HepG2 (cell line): ENCODE results near the gene RAB1B. TPM values are rescaled to one million over a fixed set of nuclear protein-coding genes. Genes with fewer than 3 reads are reported as not detected.

Source experiments
- CERS6 ChIP-seq: sonication (generic); formaldehyde crosslinking; IDR thresholded peaks from 2 replicates; pipeline ENCODE4 v1.5.0; 2020; ENCODE audit warnings: missing genetic modification reagents
- EP300 ChIP-seq, 3 experiments: sonication (generic) in 1 of 3; formaldehyde crosslinking in 1 of 3; IDR thresholded peaks; 2 replicates each; pipeline versions ENCODE4 v1.5.1 to v1.6.1; 2011 to 2020; ENCODE audit warnings: low read depth in 2 of 3, low read length in 2 of 3, borderline replicate concordance in 1 of 3, improper control_type of control experiment in 1 of 3, mild to moderate bottlenecking in 1 of 3, missing genetic modification reagents in 1 of 3, moderate library complexity in 1 of 3
- FOSL2 ChIP-seq: sonication (generic); formaldehyde crosslinking; IDR thresholded peaks from 2 replicates; pipeline ENCODE4 v1.4.0; 2020; ENCODE audit warnings: missing genetic modification reagents
- FOXA3 ChIP-seq: IDR thresholded peaks from 2 replicates; pipeline ENCODE4 v1.6.1; 2016; ENCODE audit warnings: missing genetic modification reagents, missing compliant biosample characterization
- FOXM1 ChIP-seq: sonication (generic); formaldehyde crosslinking; IDR thresholded peaks from 2 replicates; pipeline ENCODE4 v1.5.0; 2020; ENCODE audit warnings: missing genetic modification reagents
- GABPB1 ChIP-seq: IDR thresholded peaks from 2 replicates; pipeline ENCODE4 v1.6.1; 2016; ENCODE audit warnings: mild to moderate bottlenecking, missing genetic modification reagents, moderate library complexity, missing compliant biosample characterization
- HOXA7 ChIP-seq: sonication (generic); formaldehyde crosslinking; IDR thresholded peaks from 2 replicates; pipeline ENCODE4 v1.8.1; 2022; ENCODE audit warnings: mild to moderate bottlenecking, missing genetic modification reagents, moderate library complexity
- NFAT5 ChIP-seq: sonication (generic); formaldehyde crosslinking; IDR thresholded peaks from 2 replicates; pipeline ENCODE4 v1.4.0; 2020; ENCODE audit warnings: missing genetic modification reagents
- NKX3-1 ChIP-seq: sonication (generic); formaldehyde crosslinking; IDR thresholded peaks from 2 replicates; pipeline ENCODE4 v1.5.0; 2020; ENCODE audit warnings: missing genetic modification reagents
- PHF20 ChIP-seq: sonication (generic); formaldehyde crosslinking; IDR thresholded peaks from 2 replicates; pipeline ENCODE4 v1.5.0; 2020; ENCODE audit warnings: mild to moderate bottlenecking, missing genetic modification reagents
- RFX1 ChIP-seq: fragments of 450-650 bp; IDR thresholded peaks from 2 replicates; pipeline ENCODE4 v1.6.1; 2017
- SNAI1 ChIP-seq: sonication (generic); formaldehyde crosslinking; IDR thresholded peaks from 2 replicates; pipeline ENCODE4 v1.5.0; 2020; ENCODE audit warnings: mild to moderate bottlenecking, missing genetic modification reagents, borderline replicate concordance
- SP1 ChIP-seq, 2 experiments: fragments of 450-650 bp in 1 of 2; sonication (generic) in 1 of 2; formaldehyde crosslinking in 1 of 2; IDR thresholded peaks; 2 replicates each; pipeline versions ENCODE4 v1.4.0 to v1.6.1; 2016 to 2020; ENCODE audit warnings: missing genetic modification reagents in 1 of 2
- SSRP1 ChIP-seq: IDR thresholded peaks from 2 replicates; pipeline ENCODE4 v1.6.1; 2016; ENCODE audit warnings: control low read depth
- TFDP1 ChIP-seq: IDR thresholded peaks from 2 replicates; pipeline ENCODE4 v1.6.1; 2016; ENCODE audit warnings: missing compliant biosample characterization, missing genetic modification reagents, borderline replicate concordance
- ZBTB42 ChIP-seq: sonication (generic); formaldehyde crosslinking; IDR thresholded peaks from 2 replicates; pipeline ENCODE4 v1.5.0; 2020; ENCODE audit warnings: mild to moderate bottlenecking, missing genetic modification reagents
- ZNF546 ChIP-seq: sonication (generic); formaldehyde crosslinking; conservative IDR thresholded peaks from 2 replicates; pipeline ENCODE4 v1.8.1; 2023; ENCODE audit warnings: mild to moderate bottlenecking, missing genetic modification reagents
- ZNF574 ChIP-seq: sonication (generic); formaldehyde crosslinking; IDR thresholded peaks from 2 replicates; pipeline ENCODE4 v1.4.0; 2020; ENCODE audit warnings: missing genetic modification reagents
- ZNF629 ChIP-seq: sonication (generic); formaldehyde crosslinking; conservative IDR thresholded peaks from 2 replicates; pipeline ENCODE4 v1.5.0; 2020; ENCODE audit warnings: missing genetic modification reagents
- ZSCAN25 ChIP-seq: sonication (generic); formaldehyde crosslinking; IDR thresholded peaks from 2 replicates; pipeline ENCODE4 v1.8.0; 2022; ENCODE audit warnings: mild to moderate bottlenecking, missing genetic modification reagents
- polyA plus RNA-seq, 8 experiments: library from polyadenylated mRNA; depleted of rRNA in 3 of 8; stranded (reverse) in 7 of 8; unstranded in 1 of 8; fragments of >200 nt; fragmentation: Illumina TruSeq in 4 of 8; extraction: Trizol in 4 of 8; gene quantifications; 2 replicates each; pipeline versions ENCODE4 v1.2.1 to v1.2.3, GENCODE V29; 2011 to 2016; ENCODE audit warnings: low read depth in 4 of 8, missing spikeins in 1 of 8, mixed read lengths in 1 of 8; ENCODE audit not compliant: insufficient read depth in 1 of 8
- total RNA-seq, 5 experiments: library from RNA; depleted of rRNA; stranded (reverse); fragments of >200 nt; fragmentation: Illumina TruSeq; extraction: Trizol; gene quantifications; 2 replicates each; pipeline ENCODE4 v1.2.3, GENCODE V29; 2016; ENCODE audit warnings: low read depth in 1 of 5

RAB1B gene
- total and polyA plus RNA-seq, 2 of the 13 experiments (the other 11 are each of a cell fraction or from before 2014, with no cell fraction given) = 77.9 to 87.9 TPM

GRCh38 chr11:66222358-66223149 is 45.9 kb upstream of the RAB1B start (continued):
- TF ChIP-seq FOSL2 (peak; percentile 66), ZBTB42 (no peak), EP300 (IDR thresholded peaks at IDR 0.05; ENCODE audit: low read depth in 2 of 2, low read length in 2 of 2) (no peak), EP300 (CRISPR knock-in tag; IDR thresholded peaks at IDR 0.05; ENCODE audit: borderline replicate concordance) (no peak), SP1 (IDR thresholded peaks at IDR 0.05) (no peak), SP1 (CRISPR knock-in tag; IDR thresholded peaks at IDR 0.05) (peak; percentile 56; the same call in 1 of the 2 replicates), GABPB1 (CRISPR knock-in tag) (peak; percentile 61; the same call in 1 of the 2 replicates), FOXA3 (CRISPR knock-in tag) (peak; percentile 47), PHF20 (CRISPR knock-in tag) (peak; percentile 19; the same call in 1 of the 2 replicates), RFX1 (no peak), NFAT5 (CRISPR knock-in tag) (no peak), ZNF546 (no peak), NKX3-1 (no peak), TFDP1 (CRISPR knock-in tag) (no peak), ZNF629 (no peak), FOXM1 (no peak), ZNF574 (peak; percentile 63), CERS6 (no peak), ZSCAN25 (CRISPR knock-in tag) (peak; percentile 73; the same call in 1 of the 2 replicates), HOXA7 (CRISPR knock-in tag) (no peak), SSRP1 (no peak), SNAI1 (CRISPR knock-in tag) (no peak)
